IMR-90 (cell line): ENCODE measurements around the gene COL27A1. TPM values are rescaled to one million over a fixed set of nuclear protein-coding genes. Genes with fewer than 3 reads are reported as not detected.

ENCODE experiments used
- ATAC-seq: fragments of 200-7000 bp; cut with Tn5 transposase; 2 replicates; pipeline ENCODE4 v1.9.1; 2020; ENCODE audit warnings: low read depth, mild to moderate bottlenecking, moderate library complexity
- BruUV-seq: library from RNA; stranded (reverse); fragments of 400-500 nt; replicated peaks from 2 replicates; lab custom pipeline; 2021; lab: Mats Ljungman, UMichigan
- CTCF ChIA-PET: fragments of 300-600 bp; formaldehyde crosslinking; extraction: SDS; loops from one replicate; lab custom pipeline; 2021; ENCODE audit warnings: antibody characterized with exemption; lab: Yijun Ruan, JAX
- POLR2A ChIA-PET: fragments of 300-600 bp; sonication (Branson Sonifier 250); formaldehyde crosslinking; loops from one replicate; lab custom pipeline; 2022; ENCODE audit warnings: antibody characterized with exemption; ENCODE audit not compliant: unreplicated experiment; lab: Charles Lee
- DNase-seq: peaks from one replicate; pipeline ENCODE4 v3.0.0; 2013
- H2AFZ ChIP-seq: replicated peaks from 2 replicates; pipeline ENCODE3; 2013; ENCODE audit warnings: low read length, mild to moderate bottlenecking; ENCODE audit not compliant: poor library complexity
- H2AK5ac ChIP-seq: 2 replicates; pipeline ENCODE4 v1.6.1; 2013; ENCODE audit warnings: low read depth, low read length, inconsistent platforms
- H2AK9ac ChIP-seq: replicated peaks from 2 replicates; pipeline ENCODE3; 2013; ENCODE audit warnings: mild to moderate bottlenecking, low read depth, low read length, moderate library complexity; ENCODE audit not compliant: poor library complexity
- H2BK120ac ChIP-seq: 2 replicates; pipeline ENCODE4 v1.6.1; 2013; ENCODE audit warnings: low read depth, low read length, inconsistent platforms
- H2BK15ac ChIP-seq: 3 replicates; pipeline ENCODE4 v1.6.1; 2013; ENCODE audit warnings: low read depth, low read length, inconsistent platforms
- H2BK20ac ChIP-seq: 2 replicates; pipeline ENCODE4 v1.6.1; 2013; ENCODE audit warnings: low read depth, mild to moderate bottlenecking, inconsistent platforms, low read length, moderate library complexity
- H2BK5ac ChIP-seq: 2 replicates; pipeline ENCODE4 v1.6.1; 2013; ENCODE audit warnings: mild to moderate bottlenecking, low read depth, low read length, inconsistent platforms; ENCODE audit not compliant: poor library complexity, severe bottlenecking
- H3K14ac ChIP-seq: replicated peaks from 2 replicates; pipeline ENCODE4 v1.6.1; 2013; ENCODE audit warnings: low read depth, low read length, inconsistent platforms
- H3K18ac ChIP-seq: 2 replicates; pipeline ENCODE4 v1.6.1; 2013; ENCODE audit warnings: low read depth, low read length, control low read depth
- H3K23ac ChIP-seq: 2 replicates; pipeline ENCODE4 v1.6.1; 2013; ENCODE audit warnings: low read depth, low read length, inconsistent platforms
- H3K27ac ChIP-seq: 2 replicates; pipeline ENCODE4 v1.5.1; 2013; ENCODE audit warnings: mild to moderate bottlenecking, control low read depth, low read length; ENCODE audit not compliant: insufficient read depth
- H3K27me3 ChIP-seq: 2 replicates; pipeline ENCODE4 v1.6.1; 2013; ENCODE audit warnings: low read length; ENCODE audit not compliant: control insufficient read depth, insufficient read depth
- H3K36me3 ChIP-seq: 2 replicates; pipeline ENCODE4 v1.6.1; 2013; ENCODE audit warnings: low read length, mixed read lengths; ENCODE audit not compliant: control insufficient read depth, insufficient read depth
- H3K4ac ChIP-seq: 2 replicates; pipeline ENCODE4 v1.6.1; 2013; ENCODE audit warnings: low read depth, low read length, inconsistent platforms
- H3K4me1 ChIP-seq: 2 replicates; pipeline ENCODE4 v1.6.1; 2013; ENCODE audit warnings: low read length, mixed read lengths; ENCODE audit not compliant: control insufficient read depth, insufficient read depth
- H3K4me2 ChIP-seq: 2 replicates; pipeline ENCODE4 v1.6.1; 2013; ENCODE audit warnings: low read depth, mild to moderate bottlenecking, control low read depth, low read length, moderate library complexity
- H3K4me3 ChIP-seq: 2 replicates; pipeline ENCODE4 v1.5.1; 2013; ENCODE audit warnings: low read depth, mild to moderate bottlenecking, control low read depth, low read length, moderate library complexity; ENCODE audit not compliant: insufficient read depth
- H3K56ac ChIP-seq: 2 replicates; pipeline ENCODE4 v1.6.1; 2013; ENCODE audit warnings: low read length, inconsistent platforms; ENCODE audit not compliant: insufficient read depth; ENCODE audit errors: extremely low read depth
- H3K79me1 ChIP-seq, 2 experiments: 2 replicates each; pipeline ENCODE4 v1.6.1; 2013; ENCODE audit warnings: low read length in 2 of 2, inconsistent platforms in 1 of 2, low read depth in 1 of 2
- H3K9ac ChIP-seq: 2 replicates; pipeline ENCODE4 v1.6.1; 2013; ENCODE audit warnings: low read depth, low read length, control low read depth
- H3K9me1 ChIP-seq: 2 replicates; pipeline ENCODE4 v1.6.1; 2013; ENCODE audit warnings: low read length, inconsistent platforms; ENCODE audit not compliant: insufficient read depth
- H3K9me3 ChIP-seq: 2 replicates; pipeline ENCODE4 v1.6.1; 2013; ENCODE audit warnings: low read length; ENCODE audit not compliant: control insufficient read depth, insufficient read depth
- H4K20me1 ChIP-seq: 2 replicates; pipeline ENCODE4 v1.6.1; 2013; ENCODE audit warnings: low read length, inconsistent platforms; ENCODE audit not compliant: insufficient read depth
- H4K5ac ChIP-seq: 2 replicates; pipeline ENCODE4 v1.6.1; 2013; ENCODE audit warnings: mild to moderate bottlenecking, low read depth, low read length, control low read depth
- H4K8ac ChIP-seq, 2 experiments: 2 replicates each; pipeline ENCODE4 v1.6.1; 2013; ENCODE audit warnings: low read depth in 2 of 2, low read length in 2 of 2, control low read depth in 1 of 2, inconsistent platforms in 1 of 2
- H4K91ac ChIP-seq: 2 replicates; pipeline ENCODE4 v1.6.1; 2013; ENCODE audit warnings: low read depth, low read length, inconsistent platforms; ENCODE audit not compliant: insufficient read depth
- BHLHE40 ChIP-seq: fragments of 150-350 bp; IDR thresholded peaks from 2 replicates; pipeline ENCODE4 v1.6.1; 2016; ENCODE audit warnings: mild to moderate bottlenecking, low read depth, low read length
- CEBPB ChIP-seq: IDR thresholded peaks from 2 replicates; pipeline ENCODE4 v1.6.1; 2012; ENCODE audit warnings: low read depth, low read length, improper control_type of control experiment
- CHD1 ChIP-seq: IDR thresholded peaks from 2 replicates; pipeline ENCODE4 v1.6.1; 2012; ENCODE audit warnings: low read depth, low read length, improper control_type of control experiment
- ELK1 ChIP-seq: fragments of 150-350 bp; IDR thresholded peaks from 2 replicates; pipeline ENCODE4 v1.6.1; 2016; ENCODE audit warnings: low read depth, mild to moderate bottlenecking, low read length, moderate library complexity, borderline replicate concordance
- FOS ChIP-seq: fragments of 150-350 bp; IDR thresholded peaks from 2 replicates; pipeline ENCODE4 v1.6.1; 2016; ENCODE audit warnings: low read depth, low read length
- MAFK ChIP-seq: IDR thresholded peaks from 2 replicates; pipeline ENCODE4 v1.6.1; 2012; ENCODE audit warnings: low read depth, low read length, improper control_type of control experiment
- MAZ ChIP-seq: IDR thresholded peaks from 2 replicates; pipeline ENCODE4 v1.6.1; 2012; ENCODE audit warnings: low read depth, mild to moderate bottlenecking, low read length, improper control_type of control experiment, moderate library complexity, borderline replicate concordance
- MXI1 ChIP-seq: IDR thresholded peaks from 2 replicates; pipeline ENCODE4 v1.6.1; 2012; ENCODE audit warnings: low read depth, mild to moderate bottlenecking, low read length, moderate library complexity, borderline replicate concordance
- NFE2L2 ChIP-seq: fragments of 150-350 bp; IDR thresholded peaks from 2 replicates; pipeline ENCODE4 v1.6.1; 2016; ENCODE audit warnings: low read depth, mild to moderate bottlenecking, low read length
- POLR2A ChIP-seq: IDR thresholded peaks from 2 replicates; pipeline ENCODE4 v1.6.1; 2012; ENCODE audit warnings: mild to moderate bottlenecking, low read depth, low read length
- RAD21 ChIP-seq: IDR thresholded peaks from 2 replicates; pipeline ENCODE4 v1.6.1; 2012; ENCODE audit warnings: low read length, improper control_type of control experiment
- RCOR1 ChIP-seq: IDR thresholded peaks from 2 replicates; pipeline ENCODE4 v1.6.1; 2012; ENCODE audit warnings: mild to moderate bottlenecking, low read length, improper control_type of control experiment; ENCODE audit not compliant: insufficient replicate concordance
- RFX5 ChIP-seq: IDR thresholded peaks from 2 replicates; pipeline ENCODE4 v1.8.0; 2012; ENCODE audit warnings: low read depth, mild to moderate bottlenecking, low read length, moderate library complexity
- SMC3 ChIP-seq: fragments of 150-350 bp; IDR thresholded peaks from 2 replicates; pipeline ENCODE4 v1.6.1; 2016; ENCODE audit warnings: low read depth, mild to moderate bottlenecking, antibody characterized with exemption, low read length, moderate library complexity
- WGBS, 2 experiments: methylation state at CpG; one replicate each; pipeline versions ENCODE4 v1.1.5 to v1.1.7; 2013; ENCODE audit warnings: missing lambda C conversion rate in 2 of 2; ENCODE audit not compliant: insufficient read length in 1 of 2; ENCODE audit errors: extremely low coverage in 2 of 2; 5-methylcytosine and 5-hydroxymethylcytosine counted together
- dilution Hi-C: fragments of 300-500 bp; cut with HindIII; formaldehyde crosslinking; loops from one replicate; pipeline ENCODE4 v1.14.3; 2018; ENCODE audit warnings: low sequenced_read_pairs; ENCODE audit not compliant: unreplicated experiment
- in situ Hi-C: fragments of 300-500 bp; cut with MboI; formaldehyde crosslinking; loops from 3 replicates; pipeline ENCODE4 v1.14.3; 2019; ENCODE audit warnings: low sequenced_read_pairs, inconsistent platforms, mixed read lengths
- intact Hi-C: fragments of 100-400 bp; cut with micrococcal nuclease; formaldehyde crosslinking; loops from 2 replicates; pipeline ENCODE4 v1.10.0; 2022
- polyA plus RNA-seq, 3 experiments: library from polyadenylated mRNA; depleted of rRNA; stranded (reverse); fragments of >200 nt; gene quantifications; 2 replicates each; pipeline ENCODE4 v1.2.3, GENCODE V29; 2012; ENCODE audit warnings: low replicate concordance in 1 of 3
- total RNA-seq: library from RNA; depleted of rRNA; stranded (reverse); fragments of >200 nt; gene quantifications from 2 replicates; pipeline ENCODE4 v1.2.3, GENCODE V29; 2012
- TF ChIP-seq, protein P1 (sequence below): conservative IDR thresholded peaks from 2 replicates; pipeline ENCODE4 v1.5.1; 2012; ENCODE audit warnings: mild to moderate bottlenecking, low read depth, low read length, improper control_type of control experiment
- TF ChIP-seq, protein P2 (sequence below): fragments of 150-350 bp; IDR thresholded peaks from 2 replicates; pipeline ENCODE4 v1.6.1; 2017; ENCODE audit warnings: mild to moderate bottlenecking, antibody characterized with exemption, low read length, low read depth

Gene COL27A1
- total and polyA plus RNA-seq, 2 of the 4 experiments (the other 2 are of a cell fraction), result 3.2 to 18.3 TPM

DNA sequence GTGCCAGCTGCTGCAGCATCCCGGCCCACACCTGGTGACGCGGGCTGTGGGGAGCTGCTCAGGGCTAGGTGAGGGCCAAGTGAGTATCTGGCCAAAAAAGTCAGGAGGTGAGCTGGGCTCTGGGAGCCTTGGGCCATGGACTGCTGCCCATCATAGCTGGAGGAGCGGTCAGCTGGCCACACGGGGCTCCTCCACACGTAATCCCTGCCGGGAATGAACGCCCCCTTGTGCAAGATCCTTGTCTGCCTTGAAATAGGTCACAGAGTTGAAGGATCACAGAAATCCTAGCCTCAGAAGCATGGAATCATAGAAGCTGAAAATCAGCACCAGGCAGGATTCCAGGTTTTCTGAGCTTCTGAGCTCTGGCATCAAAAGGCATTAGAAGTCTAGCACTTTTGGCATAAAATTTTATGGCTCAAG, 16.8 kb upstream of the COL27A1 start:
- intact Hi-C loops, result no loop called here
- H3K27ac ChIP-seq, result no peak overlapping the region
- H2BK120ac ChIP-seq, result no peak overlapping the region
- no peak overlapping the region for H2AK5ac ChIP-seq
- no peak overlapping the region for H3K23ac ChIP-seq
- dilution Hi-C loops, result no loop called here
- WGBS, 2 experiments, result 89% methylated on average over 8 of the region's 8 CpGs; no CpG with 5 or more reads in 1 of the 2 experiments
- no peak overlapping the region for H3K18ac ChIP-seq
- H3K9ac ChIP-seq, result no peak overlapping the region
- no peak for DNase-seq
- H3K4ac ChIP-seq, result no peak overlapping the region
- no peak overlapping the region for H4K8ac ChIP-seq
- H2BK5ac ChIP-seq, result no peak overlapping the region
- no peaks in the 10 kb centered on the region for H3K9me1 ChIP-seq
- H3K9me3 ChIP-seq, result peaks cover 8% of the 10 kb centered on the region
- no peak overlapping the region for H2AFZ ChIP-seq
- no peaks in the 10 kb centered on the region for H3K36me3 ChIP-seq
- no peak overlapping the region for H4K91ac ChIP-seq
- H3K4me3 ChIP-seq, result no peak overlapping the region
- H2AK9ac ChIP-seq, result no peak overlapping the region
- BruUV-seq, result no TSS peak
- H3K79me1 ChIP-seq, result no peaks in the 10 kb centered on the region
- H4K5ac ChIP-seq, result no peak overlapping the region
- TF ChIP-seq FOS (no peak), ELK1 (no peak), BHLHE40 (no peak), RFX5 (no peak), NFE2L2 (no peak), RAD21 (no peak), SMC3 (no peak), MAZ (no peak), POLR2A (no peak), MXI1 (no peak), MAFK (no peak), RCOR1 (no peak), CEBPB (no peak), CHD1 (no peak)
- TF ChIP-seq, protein P1, sequence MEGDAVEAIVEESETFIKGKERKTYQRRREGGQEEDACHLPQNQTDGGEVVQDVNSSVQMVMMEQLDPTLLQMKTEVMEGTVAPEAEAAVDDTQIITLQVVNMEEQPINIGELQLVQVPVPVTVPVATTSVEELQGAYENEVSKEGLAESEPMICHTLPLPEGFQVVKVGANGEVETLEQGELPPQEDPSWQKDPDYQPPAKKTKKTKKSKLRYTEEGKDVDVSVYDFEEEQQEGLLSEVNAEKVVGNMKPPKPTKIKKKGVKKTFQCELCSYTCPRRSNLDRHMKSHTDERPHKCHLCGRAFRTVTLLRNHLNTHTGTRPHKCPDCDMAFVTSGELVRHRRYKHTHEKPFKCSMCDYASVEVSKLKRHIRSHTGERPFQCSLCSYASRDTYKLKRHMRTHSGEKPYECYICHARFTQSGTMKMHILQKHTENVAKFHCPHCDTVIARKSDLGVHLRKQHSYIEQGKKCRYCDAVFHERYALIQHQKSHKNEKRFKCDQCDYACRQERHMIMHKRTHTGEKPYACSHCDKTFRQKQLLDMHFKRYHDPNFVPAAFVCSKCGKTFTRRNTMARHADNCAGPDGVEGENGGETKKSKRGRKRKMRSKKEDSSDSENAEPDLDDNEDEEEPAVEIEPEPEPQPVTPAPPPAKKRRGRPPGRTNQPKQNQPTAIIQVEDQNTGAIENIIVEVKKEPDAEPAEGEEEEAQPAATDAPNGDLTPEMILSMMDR, result no peak
- TF ChIP-seq, protein P2, sequence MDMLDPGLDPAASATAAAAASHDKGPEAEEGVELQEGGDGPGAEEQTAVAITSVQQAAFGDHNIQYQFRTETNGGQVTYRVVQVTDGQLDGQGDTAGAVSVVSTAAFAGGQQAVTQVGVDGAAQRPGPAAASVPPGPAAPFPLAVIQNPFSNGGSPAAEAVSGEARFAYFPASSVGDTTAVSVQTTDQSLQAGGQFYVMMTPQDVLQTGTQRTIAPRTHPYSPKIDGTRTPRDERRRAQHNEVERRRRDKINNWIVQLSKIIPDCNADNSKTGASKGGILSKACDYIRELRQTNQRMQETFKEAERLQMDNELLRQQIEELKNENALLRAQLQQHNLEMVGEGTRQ, result no peak
- no peak overlapping the region for H3K56ac ChIP-seq
- in situ Hi-C loops, result no loop called here
- no peak overlapping the region for H3K4me2 ChIP-seq
- H3K4me1 ChIP-seq, result no peaks in the 10 kb centered on the region
- CTCF ChIA-PET, result interaction anchor here (0.9 to 1.1 kb wide), 2 partner anchors 11 to 30 kb away, joined by 3 read pairs; no protein-coding TSS in a partner anchor
- no peaks in the 10 kb centered on the region for H4K20me1 ChIP-seq
- H3K27me3 ChIP-seq, result peaks cover 76% of the 10 kb centered on the region
- no peak overlapping the region for H2BK20ac ChIP-seq
- no peak overlapping the region for H2BK15ac ChIP-seq
- no peak for ATAC-seq
- POLR2A ChIA-PET, result no interaction called here
- no peak overlapping the region for H3K14ac ChIP-seq
